HepG2 (cell line): ENCODE measurements around the gene TNNI3. TPM values are rescaled to one million over a fixed set of nuclear protein-coding genes. Genes with fewer than 3 reads are reported as not detected.
A peak's percentile ranks its signal among the peaks of the same experiment; 100 is the strongest.

ENCODE experiments used
- DNMT1 ChIP-seq: sonication (generic); formaldehyde crosslinking; IDR thresholded peaks from 2 replicates; pipeline ENCODE4 v1.5.1; 2020; ENCODE audit warnings: mild to moderate bottlenecking, missing genetic modification reagents
- FOXC1 ChIP-seq: sonication (generic); formaldehyde crosslinking; IDR thresholded peaks from 2 replicates; pipeline ENCODE4 v1.8.0; 2022; ENCODE audit warnings: mild to moderate bottlenecking, missing genetic modification reagents, borderline replicate concordance
- GABPB1 ChIP-seq: IDR thresholded peaks from 2 replicates; pipeline ENCODE4 v1.6.1; 2016; ENCODE audit warnings: mild to moderate bottlenecking, missing genetic modification reagents, moderate library complexity, missing compliant biosample characterization
- IKZF4 ChIP-seq: sonication (generic); formaldehyde crosslinking; IDR thresholded peaks from 2 replicates; pipeline ENCODE4 v1.5.1; 2020; ENCODE audit warnings: borderline replicate concordance, mild to moderate bottlenecking, low read depth, missing genetic modification reagents; ENCODE audit errors: not compliant biosample characterization
- KAT8 ChIP-seq: IDR thresholded peaks from 2 replicates; pipeline ENCODE4 v1.6.1; 2016; ENCODE audit warnings: missing genetic modification reagents, missing compliant biosample characterization
- KDM1A ChIP-seq: IDR thresholded peaks from 2 replicates; pipeline ENCODE4 v1.6.1; 2016; ENCODE audit warnings: missing compliant biosample characterization
- MLX ChIP-seq: IDR thresholded peaks from 2 replicates; pipeline ENCODE4 v1.6.1; 2016
- PAXIP1 ChIP-seq: sonication (generic); formaldehyde crosslinking; conservative IDR thresholded peaks from 2 replicates; pipeline ENCODE4 v1.4.0; 2020; ENCODE audit warnings: mild to moderate bottlenecking, missing genetic modification reagents, moderate library complexity
- POLR2G ChIP-seq: fragments of 200-400 bp; formaldehyde crosslinking; IDR thresholded peaks from 2 replicates; pipeline ENCODE4 v1.6.1; 2018; ENCODE audit warnings: mild to moderate bottlenecking, low read depth, low read length, moderate library complexity
- RAD21 ChIP-seq: fragments of 450-650 bp; formaldehyde crosslinking; IDR thresholded peaks from 2 replicates; pipeline ENCODE4 v1.5.0; 2020; ENCODE audit warnings: mild to moderate bottlenecking
- RBM22 ChIP-seq: fragments of 200-400 bp; formaldehyde crosslinking; optimal IDR thresholded peaks from 2 replicates; pipeline ENCODE3; 2017; ENCODE audit warnings: mild to moderate bottlenecking, low read length, moderate library complexity
- RNF2 ChIP-seq: fragments of 450-650 bp; conservative IDR thresholded peaks from 2 replicates; pipeline ENCODE4 v1.6.1; 2016; ENCODE audit warnings: low read depth
- SNAPC2 ChIP-seq: sonication (generic); formaldehyde crosslinking; IDR thresholded peaks from 2 replicates; pipeline ENCODE4 v1.8.1; 2022; ENCODE audit warnings: mild to moderate bottlenecking, missing genetic modification reagents
- ZBED4 ChIP-seq: sonication (generic); formaldehyde crosslinking; IDR thresholded peaks from 2 replicates; pipeline ENCODE4 v1.4.0; 2020; ENCODE audit warnings: missing genetic modification reagents, borderline replicate concordance
- ZFP91 ChIP-seq: sonication (generic); formaldehyde crosslinking; IDR thresholded peaks from 2 replicates; pipeline ENCODE4 v1.9.0; 2022; ENCODE audit warnings: missing genetic modification reagents, mild to moderate bottlenecking, borderline replicate concordance
- ZMAT3 ChIP-seq: sonication (generic); formaldehyde crosslinking; conservative IDR thresholded peaks from 2 replicates; pipeline ENCODE4 v1.7.0; 2021; ENCODE audit warnings: missing genetic modification reagents
- ZNF274 ChIP-seq: sonication (generic); formaldehyde crosslinking; IDR thresholded peaks from 2 replicates; pipeline ENCODE4 v1.5.1; 2020; ENCODE audit warnings: mild to moderate bottlenecking, missing genetic modification reagents
- ZNF292 ChIP-seq: sonication (generic); formaldehyde crosslinking; IDR thresholded peaks from 2 replicates; pipeline ENCODE4 v1.8.1; 2022; ENCODE audit warnings: mild to moderate bottlenecking, low read depth, missing genetic modification reagents, borderline replicate concordance
- ZNF607 ChIP-seq: sonication (generic); formaldehyde crosslinking; IDR thresholded peaks from 2 replicates; pipeline ENCODE4 v1.5.1; 2020; ENCODE audit warnings: missing genetic modification reagents, mild to moderate bottlenecking, borderline replicate concordance
- ZSCAN31 ChIP-seq: sonication (generic); formaldehyde crosslinking; IDR thresholded peaks from 2 replicates; pipeline ENCODE4 v1.5.0; 2020; ENCODE audit warnings: low read depth, mild to moderate bottlenecking, missing genetic modification reagents
- polyA plus RNA-seq, 8 experiments: library from polyadenylated mRNA; depleted of rRNA in 3 of 8; stranded (reverse) in 7 of 8; unstranded in 1 of 8; fragments of >200 nt; fragmentation: Illumina TruSeq in 4 of 8; extraction: Trizol in 4 of 8; gene quantifications; 2 replicates each; pipeline versions ENCODE4 v1.2.1 to v1.2.3, GENCODE V29; 2011 to 2016; ENCODE audit warnings: low read depth in 4 of 8, missing spikeins in 1 of 8, mixed read lengths in 1 of 8; ENCODE audit not compliant: insufficient read depth in 1 of 8
- total RNA-seq, 5 experiments: library from RNA; depleted of rRNA; stranded (reverse); fragments of >200 nt; fragmentation: Illumina TruSeq; extraction: Trizol; gene quantifications; 2 replicates each; pipeline ENCODE4 v1.2.3, GENCODE V29; 2016; ENCODE audit warnings: low read depth in 1 of 5

The TNNI3 gene
- total and polyA plus RNA-seq, 2 of the 13 experiments (the other 11 are each of a cell fraction or from before 2014, with no cell fraction given): 3.5 to 3.7 TPM

- TF ChIP-seq IKZF4 (CRISPR knock-in tag) (no peak), SNAPC2 (CRISPR knock-in tag) (no peak), ZNF292 (CRISPR knock-in tag) (no peak), ZNF274 (CRISPR knock-in tag) (no peak), POLR2G (no peak), GABPB1 (CRISPR knock-in tag) (peak; percentile 69; the same call in 1 of the 2 replicates), ZSCAN31 (CRISPR knock-in tag) (no peak), PAXIP1 (CRISPR knock-in tag) (no peak), FOXC1 (CRISPR knock-in tag) (0 out of 2 replicates have a peak, but pooled peaks have one; percentile 27), KDM1A (CRISPR knock-in tag) (no peak), RNF2 (no peak), ZFP91 (0 out of 2 replicates have a peak, but pooled peaks have one; percentile 36), MLX (CRISPR knock-in tag) (no peak), ZMAT3 (CRISPR knock-in tag) (0 out of 2 replicates have a peak, but pooled peaks have one; percentile 23), ZBED4 (CRISPR knock-in tag) (peak; percentile 9; the same call in 1 of the 2 replicates), ZNF607 (no peak), RAD21 (CRISPR knock-in tag) (no peak), KAT8 (CRISPR knock-in tag) (peak; percentile 17; the same call in 1 of the 2 replicates), DNMT1 (CRISPR knock-in tag) (no peak), RBM22 (no peak)
These were observed 16.3 kb upstream of the TNNI3 start (continued) for GRCh38 chr19:55173714-55174409.
